Muscle layer of duodenum (tissue), 2 donors: ENCODE measurements around the gene TAAR6.
"Not testable (repeated sequence)": the region's sequence is repeated elsewhere in the genome, so short reads cannot be mapped to it uniquely, and the experiment has no call there.

Experiments used
- H3K27ac ChIP-seq: one replicate; pipeline ENCODE4 v1.7.0; 2013; ENCODE audit warnings: mild to moderate bottlenecking, low read length
- H3K27me3 ChIP-seq: one replicate; pipeline ENCODE4 v1.7.0; 2013; ENCODE audit warnings: low read depth, mild to moderate bottlenecking, control low read depth, low read length
- H3K36me3 ChIP-seq, 2 donors: one replicate each; pipeline ENCODE4 v1.7.0; 2013; ENCODE audit warnings: low read length in 2 of 2, control low read depth in 1 of 2, mild to moderate bottlenecking in 1 of 2; ENCODE audit not compliant: insufficient read depth in 2 of 2, control insufficient read depth in 1 of 2
- H3K4me1 ChIP-seq, 2 donors: one replicate each; pipeline ENCODE4 v1.7.0; 2013; ENCODE audit warnings: low read length in 2 of 2, mild to moderate bottlenecking in 2 of 2, control low read depth in 1 of 2, moderate library complexity in 1 of 2; ENCODE audit not compliant: insufficient read depth in 2 of 2, control insufficient read depth in 1 of 2
- H3K4me3 ChIP-seq, 2 donors: one replicate each; pipeline ENCODE4 v1.7.0; 2013; ENCODE audit warnings: low read length in 2 of 2, low read depth in 1 of 2, mild to moderate bottlenecking in 1 of 2
- H3K9me3 ChIP-seq, 2 donors: one replicate each; pipeline ENCODE4 v1.7.0; 2013; ENCODE audit warnings: low read length in 2 of 2, control low read depth in 1 of 2, mild to moderate bottlenecking in 1 of 2; ENCODE audit not compliant: control insufficient read depth in 1 of 2
- donor health status: healthy.

TAAR6 gene

DNA sequence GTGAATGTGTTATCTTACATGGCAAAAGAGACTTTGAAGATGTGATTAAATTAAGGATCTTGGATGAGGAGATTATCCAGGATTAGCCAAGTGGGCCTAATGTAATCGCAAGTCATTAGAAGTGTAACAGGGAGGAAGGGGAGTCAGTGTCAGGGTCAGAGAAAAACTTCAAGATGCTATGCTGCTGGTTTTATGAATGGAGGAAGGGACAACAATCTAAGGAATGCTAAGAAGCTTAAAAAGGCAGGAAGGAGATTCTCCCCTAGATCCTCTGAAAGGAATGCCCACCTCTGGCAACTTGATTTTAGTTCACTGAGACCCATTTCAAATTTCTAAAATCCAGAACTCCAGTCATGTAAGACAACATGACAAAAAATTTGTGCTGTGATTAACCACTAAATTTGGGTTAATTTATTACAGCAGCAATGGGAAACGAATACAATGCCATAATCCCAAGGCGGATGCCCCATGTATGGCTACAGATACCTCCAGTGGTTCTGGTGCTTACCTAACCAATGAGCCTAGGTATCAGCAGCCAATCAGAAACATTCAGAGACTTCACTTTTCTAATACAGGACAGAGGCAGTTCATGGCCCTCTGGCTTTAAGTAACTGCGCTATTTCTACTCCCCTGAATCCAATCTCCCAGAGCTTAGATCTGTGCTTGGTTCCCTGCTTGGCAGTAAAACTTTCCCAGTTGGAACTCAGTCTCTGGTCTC lies 21.2 kb upstream of the TAAR6 start:
- Histone ChIP-seq H3K27ac (no peak overlapping the region), H3K36me3 (no peaks in the 10 kb centered on the region)

DNA sequence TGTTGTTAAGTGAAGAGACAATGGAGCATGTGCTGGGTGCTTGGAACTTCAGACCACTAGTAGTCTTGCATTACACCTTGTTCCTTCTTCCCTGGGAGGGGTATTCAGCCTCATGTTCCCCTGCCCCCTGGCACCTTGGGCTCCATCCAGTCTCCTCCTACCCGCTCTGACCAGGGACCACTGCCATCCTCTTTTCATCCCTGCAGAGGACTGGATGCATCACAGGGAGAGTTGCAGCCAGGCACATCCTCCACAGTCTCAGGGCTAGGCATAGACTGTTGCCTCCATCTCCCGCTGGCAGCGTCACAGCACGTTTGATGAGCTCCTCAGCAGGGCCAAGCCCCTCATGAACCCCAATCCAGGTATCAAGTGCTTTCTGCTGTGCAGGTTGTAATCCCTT lies 18.9 kb upstream of the TAAR6 start:
- H3K36me3 ChIP-seq, result no peaks in the 10 kb centered on the region
- H3K27me3 ChIP-seq, result no peaks in the 10 kb centered on the region
- H3K9me3 ChIP-seq, result no peaks in the 10 kb centered on the region
- no peak overlapping the region for H3K27ac ChIP-seq
- no peaks in the 10 kb centered on the region for H3K4me1 ChIP-seq
- no peak overlapping the region for H3K4me3 ChIP-seq

More for the DNA sequence above, 21.2 kb upstream of the TAAR6 start:
- Histone ChIP-seq H3K9me3 (no peaks in the 10 kb centered on the region), H3K4me3 (no peak overlapping the region), H3K27me3 (no peaks in the 10 kb centered on the region), H3K4me1 (no peaks in the 10 kb centered on the region)

DNA sequence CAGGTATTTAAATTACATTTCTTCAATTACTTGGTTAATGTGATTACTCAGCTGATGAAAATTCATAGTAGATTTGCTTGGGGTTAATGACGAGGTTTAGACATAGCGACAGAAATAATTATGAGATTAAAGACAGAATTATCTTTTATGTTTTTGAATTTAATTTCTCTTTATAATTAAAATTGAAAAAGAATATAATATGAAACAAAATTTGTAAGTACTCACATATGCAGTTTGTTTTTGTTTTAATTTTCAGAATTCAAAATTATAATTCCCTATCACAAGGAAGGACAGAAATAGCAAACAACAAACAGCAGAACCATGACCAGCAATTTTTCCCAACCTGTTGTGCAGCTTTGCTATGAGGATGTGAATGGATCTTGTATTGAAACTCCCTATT lies 17.8 kb upstream of the TAAR6 start, which contains the start of gene TAAR8:
TSS of gene TAAR8 (plus strand) at position 301 of the 400 bp plus-strand sequence. CDS start at position 322, 21 bp downstream.
- no peak within 1 kb of the TSS for H3K4me3 ChIP-seq
- H3K9me3 ChIP-seq, result no peaks in the 10 kb centered on the region

DNA sequence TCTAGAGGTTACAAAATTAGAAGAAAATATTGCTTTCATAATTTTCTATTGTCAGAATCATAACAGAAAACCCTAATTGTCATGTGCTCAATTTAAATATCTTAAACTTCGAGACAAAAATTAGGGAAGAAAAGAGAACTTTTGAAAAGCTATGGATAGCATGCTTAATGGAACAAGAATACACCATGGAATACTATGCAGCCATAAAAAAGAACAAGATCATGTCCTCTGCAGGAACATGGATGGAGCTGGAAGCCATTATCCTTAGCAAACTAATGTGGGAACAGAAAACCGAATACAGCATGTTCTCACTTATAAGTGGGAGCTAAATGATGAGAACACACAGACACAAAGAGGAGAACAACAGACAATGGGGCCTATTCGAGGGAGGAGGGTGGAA lies 10.0 kb upstream of the TAAR6 start:
- not testable (repeated sequence) for H3K4me1 ChIP-seq, H3K27ac ChIP-seq, H3K36me3 ChIP-seq, H3K27me3 ChIP-seq, H3K4me3 ChIP-seq, H3K9me3 ChIP-seq

More for the DNA sequence above, 17.8 kb upstream of the TAAR6 start, which contains the start of gene TAAR8:
- Histone ChIP-seq H3K27ac (no peak within 1 kb of the TSS), H3K27me3 (no peaks in the 10 kb centered on the region), H3K36me3 (no peaks in the 10 kb centered on the region), H3K4me1 (no peaks in the 10 kb centered on the region)

DNA sequence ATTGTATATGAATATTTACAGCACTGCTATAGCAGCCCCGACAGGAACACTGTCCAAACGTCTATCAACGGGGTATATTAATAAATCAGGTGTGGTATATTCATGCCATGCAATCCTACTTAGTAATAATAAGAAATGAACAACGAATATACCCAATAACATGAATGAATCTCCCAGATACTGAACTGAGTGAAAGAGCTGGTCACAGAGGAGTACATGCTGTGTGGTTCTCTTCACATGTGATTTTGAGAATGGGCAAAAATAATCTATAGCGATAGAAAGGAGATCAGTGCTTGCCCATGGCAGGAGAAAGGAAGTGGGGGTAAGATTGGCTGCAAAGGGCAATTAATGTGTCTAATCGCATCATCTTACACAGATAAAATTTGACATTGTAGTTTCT lies 3.7 kb upstream of the TAAR6 start:
- H3K9me3 ChIP-seq, result no peaks in the 10 kb centered on the region
- H3K4me3 ChIP-seq, result no peak overlapping the region
- H3K4me1 ChIP-seq, result no peaks in the 10 kb centered on the region
- no peaks in the 10 kb centered on the region for H3K27me3 ChIP-seq
- no peaks in the 10 kb centered on the region for H3K36me3 ChIP-seq
- H3K27ac ChIP-seq, result no peak overlapping the region

DNA sequence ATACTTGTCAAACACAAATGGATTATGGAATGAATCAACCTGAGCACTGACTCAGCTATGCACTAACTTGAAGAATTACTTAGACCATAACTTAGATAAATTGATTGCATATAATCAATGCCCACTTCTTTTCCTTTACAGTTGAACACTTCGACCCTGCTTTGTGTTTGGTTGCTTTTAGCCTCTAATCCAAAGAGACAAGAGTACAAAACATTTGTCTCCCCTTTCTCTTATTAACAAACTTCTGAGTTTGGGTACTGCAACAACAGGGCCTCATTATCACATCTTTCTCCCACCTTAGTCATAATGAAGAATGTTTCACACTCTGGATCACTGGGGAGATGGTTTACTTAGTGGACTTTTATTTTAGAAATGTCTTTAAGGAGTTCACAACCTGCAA lies 2.6 kb upstream of the TAAR6 start:
- Histone ChIP-seq H3K27ac (no peak overlapping the region), H3K4me1 (no peaks in the 10 kb centered on the region), H3K9me3 (no peaks in the 10 kb centered on the region), H3K27me3 (no peaks in the 10 kb centered on the region), H3K36me3 (no peaks in the 10 kb centered on the region), H3K4me3 (no peak overlapping the region)

DNA sequence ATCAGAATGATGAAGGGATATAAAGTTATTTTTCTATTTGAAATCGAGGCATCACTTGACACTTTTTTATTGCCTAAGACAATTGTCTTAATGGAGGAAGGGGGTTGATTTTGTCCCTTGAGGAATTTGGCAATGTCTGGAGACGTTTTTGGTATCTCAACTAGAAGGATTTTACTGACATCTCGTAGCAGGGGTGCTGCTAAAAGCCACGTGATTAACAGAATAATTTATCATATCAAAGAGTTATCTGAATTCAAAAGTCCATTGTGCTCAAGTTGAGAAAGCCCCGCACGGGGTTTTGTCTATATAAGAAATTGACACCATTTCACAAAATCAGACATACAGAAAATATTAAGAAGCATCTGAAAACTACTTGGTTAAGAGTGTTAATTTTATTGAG lies 1.5 kb upstream of the TAAR6 start:
- Histone ChIP-seq H3K9me3 (no peaks in the 10 kb centered on the region), H3K4me1 (no peaks in the 10 kb centered on the region), H3K27ac (no peak overlapping the region), H3K36me3 (no peaks in the 10 kb centered on the region), H3K4me3 (no peak overlapping the region), H3K27me3 (no peaks in the 10 kb centered on the region)

DNA sequence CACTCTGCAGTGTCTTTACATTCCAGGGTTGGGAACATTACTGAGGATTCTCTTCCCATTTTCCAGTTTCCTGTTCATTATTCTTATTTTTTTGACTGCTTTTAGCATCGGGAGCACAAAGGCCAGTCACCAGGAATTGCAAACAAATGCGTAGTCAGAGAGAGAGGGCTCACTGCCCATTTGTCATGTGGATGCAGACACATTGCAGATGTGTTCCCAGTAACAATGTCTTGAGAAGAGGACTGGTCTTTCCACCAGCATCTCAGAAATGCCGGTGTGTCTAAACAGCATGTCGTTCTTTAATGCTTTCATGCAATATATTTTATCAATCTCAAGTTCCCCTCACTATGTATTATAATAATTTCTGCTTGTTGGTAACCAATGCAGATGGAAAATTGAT lies 952 bp upstream of the TAAR6 start:
- Histone ChIP-seq H3K9me3 (no peaks in the 10 kb centered on the region), H3K27me3 (no peaks in the 10 kb centered on the region), H3K4me3 (no peak overlapping the region), H3K27ac (no peak overlapping the region), H3K4me1 (no peaks in the 10 kb centered on the region), H3K36me3 (no peaks in the 10 kb centered on the region)

DNA sequence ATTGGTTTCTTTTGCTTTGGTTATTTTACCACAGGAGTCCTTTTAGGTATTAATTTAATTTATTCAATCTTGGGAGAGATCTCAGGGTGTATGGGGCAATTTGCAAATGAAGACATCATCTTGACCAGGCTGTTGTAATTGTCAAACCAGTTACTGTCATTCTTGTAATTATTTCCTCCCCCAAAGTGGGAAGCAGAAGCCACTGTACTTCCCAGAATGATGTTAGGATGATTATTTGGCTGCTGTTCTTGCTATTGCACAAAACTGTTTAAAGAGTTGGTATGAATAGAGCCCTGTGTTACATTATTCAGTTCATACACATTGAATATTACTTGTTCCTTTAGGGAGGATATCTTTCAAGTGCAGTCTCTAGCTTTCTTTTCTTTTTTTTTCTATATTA lies 1.7 kb downstream of the TAAR6 start:
- no peaks in the 10 kb centered on the region for H3K27me3 ChIP-seq
- H3K4me1 ChIP-seq, result no peaks in the 10 kb centered on the region
- H3K36me3 ChIP-seq, result no peaks in the 10 kb centered on the region
- no peaks in the 10 kb centered on the region for H3K9me3 ChIP-seq
- no peak overlapping the region for H3K4me3 ChIP-seq
- no peak overlapping the region for H3K27ac ChIP-seq

DNA sequence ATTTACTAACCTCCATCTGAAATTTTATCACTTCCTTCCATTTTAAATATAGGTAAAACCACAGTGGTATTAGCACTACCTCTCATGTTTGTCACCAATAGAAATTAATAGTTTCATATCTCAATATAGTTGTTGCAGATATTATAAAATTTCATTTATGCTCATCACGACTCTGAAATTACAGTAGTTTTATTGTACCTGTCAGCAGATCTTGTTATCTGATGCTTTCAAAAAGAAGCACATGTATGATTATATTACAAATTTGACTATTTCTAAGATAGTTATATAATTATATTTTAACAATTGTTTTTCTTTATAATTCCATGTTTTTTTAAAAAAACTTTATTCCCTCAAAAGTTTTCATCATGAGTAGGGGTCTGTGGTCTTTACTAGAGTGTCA lies 14.6 kb downstream of the TAAR6 start:
- no peak overlapping the region for H3K4me3 ChIP-seq

DNA sequence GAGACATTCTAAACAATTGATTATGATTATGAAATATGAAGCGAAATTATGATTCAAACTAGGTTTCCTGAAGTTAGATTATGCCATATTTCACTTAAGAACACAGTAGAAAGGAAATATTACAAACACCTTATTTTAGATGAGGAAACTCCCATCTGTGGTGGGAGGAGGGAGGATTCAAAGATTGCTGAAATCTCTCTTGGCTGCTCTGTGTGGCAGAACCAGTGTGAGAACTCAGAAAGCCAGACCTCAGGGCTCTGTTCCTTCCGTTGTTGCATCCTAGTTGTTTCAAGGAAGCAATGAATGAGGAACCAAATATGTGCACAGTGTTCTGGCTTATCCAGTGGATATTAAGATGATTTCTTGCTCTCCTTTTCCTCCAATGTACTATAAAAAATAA lies 17.3 kb downstream of the TAAR6 start:
- H3K27ac ChIP-seq, result no peak overlapping the region
- H3K27me3 ChIP-seq, result no peaks in the 10 kb centered on the region
- H3K36me3 ChIP-seq, result no peaks in the 10 kb centered on the region
- no peaks in the 10 kb centered on the region for H3K4me1 ChIP-seq
- no peak overlapping the region for H3K4me3 ChIP-seq
- no peaks in the 10 kb centered on the region for H3K9me3 ChIP-seq

More for the DNA sequence above, 14.6 kb downstream of the TAAR6 start:
- Histone ChIP-seq H3K4me1 (no peaks in the 10 kb centered on the region), H3K27ac (no peak overlapping the region), H3K27me3 (no peaks in the 10 kb centered on the region), H3K36me3 (no peaks in the 10 kb centered on the region), H3K9me3 (no peaks in the 10 kb centered on the region)

DNA sequence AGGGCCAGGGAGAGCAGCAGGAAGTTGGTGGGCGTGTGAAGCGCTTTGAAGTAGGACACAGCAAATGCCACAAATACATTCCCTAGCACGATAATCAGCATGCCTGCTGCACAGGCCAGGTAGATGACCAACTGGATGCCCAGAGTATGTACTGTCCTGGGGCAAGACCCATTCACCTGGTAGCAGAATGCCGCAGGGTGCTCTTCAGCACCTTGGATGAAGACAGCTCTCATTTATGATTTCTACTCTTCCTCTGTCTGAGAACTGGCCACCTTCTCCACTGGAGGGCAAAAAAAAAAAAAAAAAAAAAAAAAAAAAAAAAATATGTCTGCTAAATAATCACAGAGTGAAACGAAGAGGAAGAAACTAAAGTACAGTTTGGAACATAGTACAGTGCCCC lies 19.3 kb downstream of the TAAR6 start, which contains the start of gene TAAR5:
TSS of gene TAAR5 (minus strand) at position 288 of the 400 bp plus-strand sequence. CDS start at position 233, 55 bp downstream.
- Histone ChIP-seq H3K9me3 (no peaks in the 10 kb centered on the region), H3K27ac (no peak within 1 kb of the TSS)

More for the DNA sequence above, 19.3 kb downstream of the TAAR6 start, which contains the start of gene TAAR5:
- Histone ChIP-seq H3K27me3 (no peaks in the 10 kb centered on the region), H3K36me3 (no peaks in the 10 kb centered on the region), H3K4me1 (no peaks in the 10 kb centered on the region), H3K4me3 (no peak within 1 kb of the TSS)
